ENCODE data around the gene GPRC5D. TPM values are rescaled to one million over a fixed set of nuclear protein-coding genes. Genes with fewer than 3 reads are reported as not detected.
A peak's percentile ranks its signal among the peaks of the same experiment; 100 is the strongest.

The GPRC5D gene
- total and polyA plus RNA-seq, 2 donors (not counting 1 experiment from before 2014, with no cell fraction given), result 0.35 TPM; not detected in 1

DNA sequence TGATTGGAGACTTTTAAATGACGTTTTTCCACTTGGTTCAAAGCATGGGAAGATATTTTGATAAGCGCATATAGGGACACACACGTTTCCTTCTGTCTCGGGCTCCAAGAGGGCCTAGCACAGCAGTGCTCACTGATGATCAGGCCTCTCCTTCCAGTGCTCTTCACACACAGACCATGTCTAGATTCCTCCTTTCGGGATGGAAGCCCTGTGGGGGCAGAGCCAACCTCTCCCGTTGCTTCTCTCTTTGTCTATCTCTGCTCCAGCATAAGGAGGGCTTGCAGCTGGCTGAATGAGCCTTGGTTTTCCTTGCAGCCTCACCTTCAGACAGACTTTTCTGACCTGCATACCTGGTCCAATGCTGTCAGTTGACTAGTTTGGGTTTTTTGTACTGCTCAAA, 22.3 kb downstream of the GPRC5D start:
- TF ChIP-seq EZH2 (IDR thresholded peaks at IDR 0.05; ENCODE audit: low read length, missing control alignments) (no peak), CTCF (conservative IDR thresholded peaks at IDR 0.05 in 1 of 2, IDR thresholded peaks at IDR 0.05 in 1 of 2; ENCODE audit: low read depth in 1 of 2, low read length in 2 of 2) (no peak)
- Histone ChIP-seq H4K20me1 (ENCODE audit: control insufficient read depth, extremely low read depth, insufficient read depth, low read length) (no peaks in the 10 kb centered on the region), H3K27me3 (ENCODE audit: control insufficient read depth, insufficient read depth, low read length) (no peaks in the 10 kb centered on the region), H3K36me3 (ENCODE audit: control insufficient read depth, insufficient read depth, low read length) (no peaks in the 10 kb centered on the region), H3K4me1 (ENCODE audit: control insufficient read depth, extremely low read depth, insufficient read depth, low read length) (peaks cover 3% of the 10 kb centered on the region), H3K9ac (ENCODE audit: insufficient read depth, low read length) (no peak overlapping the region), H3K9me3 (ENCODE audit: control insufficient read depth, insufficient read depth, low read depth, low read length) (no peaks in the 10 kb centered on the region), H2AFZ (ENCODE audit: low read length) (no peak overlapping the region), H3K79me2 (ENCODE audit: control insufficient read depth, insufficient read depth, low read length) (no peaks in the 10 kb centered on the region), H3K4me2 (ENCODE audit: extremely low read depth, insufficient read depth, low read length) (no peak overlapping the region), H3K4me3 (replicated peaks in 1 of 4; ENCODE audit: control extremely low read depth in 1 of 4, insufficient read depth in 1 of 4, low read depth in 3 of 4, low read length in 4 of 4) (no peak overlapping the region), H3K27ac (ENCODE audit: insufficient read depth, low read length) (no peak overlapping the region)
- no peak for DNase-seq (ENCODE audit: low read depth in 2 of 2)

- Histone ChIP-seq H3K4me1 (ENCODE audit: control insufficient read depth, extremely low read depth, insufficient read depth, low read length) (peaks cover 3% of the 10 kb centered on the region), H3K9me3 (ENCODE audit: control insufficient read depth, insufficient read depth, low read depth, low read length) (no peaks in the 10 kb centered on the region), H3K36me3 (ENCODE audit: control insufficient read depth, insufficient read depth, low read length) (no peaks in the 10 kb centered on the region), H4K20me1 (ENCODE audit: control insufficient read depth, extremely low read depth, insufficient read depth, low read length) (no peaks in the 10 kb centered on the region), H3K9ac (ENCODE audit: insufficient read depth, low read length) (no peak overlapping the region), H3K27me3 (ENCODE audit: control insufficient read depth, insufficient read depth, low read length) (no peaks in the 10 kb centered on the region), H2AFZ (ENCODE audit: low read length) (peak overlapping the region; percentile 65), H3K4me2 (ENCODE audit: extremely low read depth, insufficient read depth, low read length) (no peak overlapping the region), H3K27ac (ENCODE audit: insufficient read depth, low read length) (peak overlapping the region; percentile 16), H3K4me3 (replicated peaks in 1 of 4; ENCODE audit: control extremely low read depth in 1 of 4, insufficient read depth in 1 of 4, low read depth in 3 of 4, low read length in 4 of 4) (peak overlapping the region in 3 of 4 experiments; percentile 3 to 76 (median 39)), H3K79me2 (ENCODE audit: control insufficient read depth, insufficient read depth, low read length) (no peaks in the 10 kb centered on the region)
- peak; percentile 31 to 82 for DNase-seq (ENCODE audit: low read depth in 2 of 2)
- no peak for TF ChIP-seq EZH2 (IDR thresholded peaks at IDR 0.05; ENCODE audit: low read length, missing control alignments)
- no peak for TF ChIP-seq CTCF (conservative IDR thresholded peaks at IDR 0.05 in 1 of 2, IDR thresholded peaks at IDR 0.05 in 1 of 2; ENCODE audit: low read depth in 1 of 2, low read length in 2 of 2)
These were observed 24.5 kb downstream of the GPRC5D start for GRCh38 chr12:12927211-12928079.

DNA sequence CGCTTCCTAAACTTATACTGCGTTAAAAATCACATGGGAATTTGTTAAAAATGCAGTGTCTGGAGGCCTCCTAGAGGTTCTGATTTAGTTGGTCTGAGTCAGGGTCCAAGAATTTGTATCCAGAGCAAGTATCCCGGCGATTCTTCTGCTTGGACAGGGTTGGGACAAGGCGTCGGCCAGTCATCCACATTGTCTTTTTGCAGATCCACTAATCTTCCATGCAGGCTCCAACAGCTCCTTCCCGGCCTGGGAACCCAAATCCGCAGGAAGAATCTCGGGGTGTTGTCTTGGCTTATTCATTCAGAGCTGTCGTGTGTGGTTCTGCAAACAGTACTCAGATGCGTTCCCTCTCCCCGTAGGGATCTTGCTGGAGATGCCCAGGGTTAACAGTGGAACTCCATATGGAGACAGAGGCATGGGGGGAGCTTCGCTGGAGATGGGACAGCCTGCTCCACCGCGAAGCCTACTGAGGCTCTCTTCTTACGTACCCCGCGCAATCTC, 25.3 kb downstream of the GPRC5D start:
- Histone ChIP-seq H2AFZ (ENCODE audit: low read length) (no peak overlapping the region), H3K36me3 (ENCODE audit: control insufficient read depth, insufficient read depth, low read length) (no peaks in the 10 kb centered on the region), H3K9me3 (ENCODE audit: control insufficient read depth, insufficient read depth, low read depth, low read length) (no peaks in the 10 kb centered on the region), H3K27ac (ENCODE audit: insufficient read depth, low read length) (no peak overlapping the region), H3K4me3 (replicated peaks in 1 of 4; ENCODE audit: control extremely low read depth in 1 of 4, insufficient read depth in 1 of 4, low read depth in 3 of 4, low read length in 4 of 4) (no peak overlapping the region), H4K20me1 (ENCODE audit: control insufficient read depth, extremely low read depth, insufficient read depth, low read length) (no peaks in the 10 kb centered on the region), H3K4me1 (ENCODE audit: control insufficient read depth, extremely low read depth, insufficient read depth, low read length) (peaks cover 3% of the 10 kb centered on the region), H3K9ac (ENCODE audit: insufficient read depth, low read length) (no peak overlapping the region), H3K27me3 (ENCODE audit: control insufficient read depth, insufficient read depth, low read length) (no peaks in the 10 kb centered on the region), H3K79me2 (ENCODE audit: control insufficient read depth, insufficient read depth, low read length) (no peaks in the 10 kb centered on the region), H3K4me2 (ENCODE audit: extremely low read depth, insufficient read depth, low read length) (no peak overlapping the region)
- DNase-seq (ENCODE audit: low read depth in 2 of 2), result peak in 1 of 2 donors; percentile 41
- no peak for TF ChIP-seq CTCF (conservative IDR thresholded peaks at IDR 0.05 in 1 of 2, IDR thresholded peaks at IDR 0.05 in 1 of 2; ENCODE audit: low read depth in 1 of 2, low read length in 2 of 2)

Data from fibroblast of lung (primary cell).